Vagina (tissue), 2 donors: ENCODE measurements around the gene MRPL1. TPM values are rescaled to one million over a fixed set of nuclear protein-coding genes. Genes with fewer than 3 reads are reported as not detected.

Experiments
- DNase-seq, 2 donors: peaks; one replicate each; pipeline ENCODE4 v3.0.0-alpha.2; 2017; ENCODE audit errors: extremely low spot score in 2 of 2
- H3K27ac ChIP-seq: fragments of 200-600 bp; sonication (generic); one replicate; pipeline ENCODE4 v1.5.1; 2019
- H3K27me3 ChIP-seq: fragments of 200-600 bp; sonication (generic); one replicate; pipeline ENCODE4 v1.5.1; 2019
- H3K36me3 ChIP-seq, 2 donors: fragments of 200-600 bp; sonication (generic); one replicate each; pipeline ENCODE4 v1.5.1; 2017 to 2019
- H3K4me1 ChIP-seq: fragments of 200-600 bp; sonication (generic); one replicate; pipeline ENCODE4 v1.5.1; 2019
- H3K4me3 ChIP-seq, 2 donors: fragments of 200-600 bp; sonication (generic); 1 replicate in 1 of 2; 2 replicates in 1 of 2; pipeline ENCODE4 v1.5.1; 2016 to 2019
- H3K9me3 ChIP-seq: fragments of 200-600 bp; sonication (generic); one replicate; pipeline ENCODE4 v1.5.1; 2019
- POLR2A ChIP-seq, 2 donors: fragments of 450-650 bp; IDR thresholded peaks; one replicate each; pipeline ENCODE4 v1.6.1; 2017; ENCODE audit warnings: antibody characterized with exemption in 2 of 2, mild to moderate bottlenecking in 2 of 2, moderate library complexity in 2 of 2
- POLR2AphosphoS5 ChIP-seq, 2 donors: sonication (generic); formaldehyde crosslinking; IDR thresholded peaks; one replicate each; pipeline ENCODE4 v1.9.0; 2017; ENCODE audit warnings: antibody characterized with exemption in 2 of 2, mild to moderate bottlenecking in 2 of 2, low read depth in 1 of 2; ENCODE audit not compliant: insufficient read depth in 1 of 2
- intact Hi-C: fragments of 100-400 bp; cut with DNase I; formaldehyde crosslinking; loops from one replicate; pipeline ENCODE4 v1.15.1; 2023
- total RNA-seq: library from RNA; depleted of rRNA; stranded (reverse); fragments of >200 nt; gene quantifications from one replicate; pipeline ENCODE4 v1.2.3, GENCODE V29; 2016
- TF ChIP-seq, protein P1 (sequence below), 3 experiments: fragments of 450-650 bp in 2 of 3; fragments of 200-600 bp in 1 of 3; sonication (generic) in 1 of 3; IDR thresholded peaks; one replicate each; pipeline ENCODE4 v1.5.1; 2017 to 2019; ENCODE audit warnings: antibody characterized with exemption in 3 of 3, mild to moderate bottlenecking in 2 of 3, moderate library complexity in 2 of 3

MRPL1 gene
- total RNA-seq, 1 donor from 2014 or later, result 20.1 TPM

- no peak for TF ChIP-seq POLR2AphosphoS5 (IDR thresholded peaks at IDR 0.05; ENCODE audit: insufficient read depth in 1 of 2, low read depth in 1 of 2)
- Histone ChIP-seq H3K27ac (no peak overlapping the region), H3K4me3 (no peak overlapping the region), H3K9me3 (no peaks in the 10 kb centered on the region), H3K27me3 (no peaks in the 10 kb centered on the region), H3K36me3 (no peaks in the 10 kb centered on the region), H3K4me1 (no peaks in the 10 kb centered on the region)
- intact Hi-C loops, result no loop called here
- no peak for DNase-seq
Measured at GRCh38 chr4:77849278-77849965, 13.2 kb upstream of the MRPL1 start.

- H3K4me1 ChIP-seq, result peaks cover 5% of the 10 kb centered on the region
- no peaks in the 10 kb centered on the region for H3K36me3 ChIP-seq
- DNase-seq, result no peak
- peak overlapping the region; percentile 60 for H3K27ac ChIP-seq
- no peak overlapping the region for H3K4me3 ChIP-seq
- no peaks in the 10 kb centered on the region for H3K27me3 ChIP-seq
- intact Hi-C loops, result no loop called here
- TF ChIP-seq, protein P1, sequence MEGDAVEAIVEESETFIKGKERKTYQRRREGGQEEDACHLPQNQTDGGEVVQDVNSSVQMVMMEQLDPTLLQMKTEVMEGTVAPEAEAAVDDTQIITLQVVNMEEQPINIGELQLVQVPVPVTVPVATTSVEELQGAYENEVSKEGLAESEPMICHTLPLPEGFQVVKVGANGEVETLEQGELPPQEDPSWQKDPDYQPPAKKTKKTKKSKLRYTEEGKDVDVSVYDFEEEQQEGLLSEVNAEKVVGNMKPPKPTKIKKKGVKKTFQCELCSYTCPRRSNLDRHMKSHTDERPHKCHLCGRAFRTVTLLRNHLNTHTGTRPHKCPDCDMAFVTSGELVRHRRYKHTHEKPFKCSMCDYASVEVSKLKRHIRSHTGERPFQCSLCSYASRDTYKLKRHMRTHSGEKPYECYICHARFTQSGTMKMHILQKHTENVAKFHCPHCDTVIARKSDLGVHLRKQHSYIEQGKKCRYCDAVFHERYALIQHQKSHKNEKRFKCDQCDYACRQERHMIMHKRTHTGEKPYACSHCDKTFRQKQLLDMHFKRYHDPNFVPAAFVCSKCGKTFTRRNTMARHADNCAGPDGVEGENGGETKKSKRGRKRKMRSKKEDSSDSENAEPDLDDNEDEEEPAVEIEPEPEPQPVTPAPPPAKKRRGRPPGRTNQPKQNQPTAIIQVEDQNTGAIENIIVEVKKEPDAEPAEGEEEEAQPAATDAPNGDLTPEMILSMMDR (IDR thresholded peaks at IDR 0.05), result no peak
- TF ChIP-seq POLR2AphosphoS5 (IDR thresholded peaks at IDR 0.05; ENCODE audit: insufficient read depth in 1 of 2, low read depth in 1 of 2) (no peak), POLR2A (IDR thresholded peaks at IDR 0.05) (peak in 1 of 2 donors; percentile 18)
- H3K9me3 ChIP-seq, result no peaks in the 10 kb centered on the region
Measured at GRCh38 chr4:77852892-77853495, 9.6 kb upstream of the MRPL1 start.

- peak in 1 of 2 donors; percentile 74 for TF ChIP-seq POLR2AphosphoS5 (IDR thresholded peaks at IDR 0.05; ENCODE audit: insufficient read depth in 1 of 2, low read depth in 1 of 2)
- peak in 1 of 2 donors; percentile 11 for TF ChIP-seq POLR2A (IDR thresholded peaks at IDR 0.05)
- TF ChIP-seq, protein P1 (IDR thresholded peaks at IDR 0.05), result no peak
- Histone ChIP-seq H3K27ac (peak overlapping the region; percentile 60), H3K27me3 (no peaks in the 10 kb centered on the region), H3K4me3 (no peak overlapping the region), H3K4me1 (peaks cover 5% of the 10 kb centered on the region), H3K36me3 (no peaks in the 10 kb centered on the region), H3K9me3 (no peaks in the 10 kb centered on the region)
- DNase-seq, result no peak
- intact Hi-C loops, result no loop called here
Measured at GRCh38 chr4:77854431-77855111, 8.1 kb upstream of the MRPL1 start.

DNA sequence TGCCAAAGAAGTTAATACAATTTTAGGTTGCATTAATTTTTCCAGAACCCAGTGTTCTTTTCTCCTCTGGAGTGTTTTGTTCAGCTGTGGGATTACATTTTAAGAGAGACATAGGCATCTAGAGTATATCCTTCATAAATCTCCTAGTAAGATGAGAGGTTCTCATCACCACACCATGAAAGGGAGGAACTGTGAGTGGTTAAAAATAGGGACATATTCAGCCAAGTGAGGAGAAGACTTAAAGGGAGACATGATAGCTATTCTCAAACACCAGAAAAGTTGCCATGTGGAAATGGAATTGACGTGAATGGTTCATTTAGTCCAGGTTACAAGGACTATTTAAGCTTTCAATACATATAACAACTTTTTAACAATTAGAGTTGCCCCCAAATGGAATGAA is 6.5 kb upstream of the MRPL1 start:
- no peak for DNase-seq
- no peak overlapping the region for H3K27ac ChIP-seq

GRCh38 chr4:77859256-77859655 is 3.4 kb upstream of the MRPL1 start:
- TF ChIP-seq POLR2AphosphoS5 (IDR thresholded peaks at IDR 0.05; ENCODE audit: insufficient read depth in 1 of 2, low read depth in 1 of 2), result no peak
- H3K4me1 ChIP-seq, result peaks cover 22% of the 10 kb centered on the region
- H3K27me3 ChIP-seq, result no peaks in the 10 kb centered on the region
- no peak for DNase-seq
- intact Hi-C loops, result no loop called here
- H3K4me3 ChIP-seq, result no peak overlapping the region
- H3K27ac ChIP-seq, result no peak overlapping the region
- no peaks in the 10 kb centered on the region for H3K36me3 ChIP-seq
- H3K9me3 ChIP-seq, result no peaks in the 10 kb centered on the region

More for the DNA sequence above, 6.5 kb upstream of the MRPL1 start:
- no peaks in the 10 kb centered on the region for H3K9me3 ChIP-seq
- H3K4me3 ChIP-seq, result no peak overlapping the region
- H3K36me3 ChIP-seq, result no peaks in the 10 kb centered on the region
- H3K27me3 ChIP-seq, result no peaks in the 10 kb centered on the region
- no peak for TF ChIP-seq POLR2A (IDR thresholded peaks at IDR 0.05)
- TF ChIP-seq, protein P1 (IDR thresholded peaks at IDR 0.05), result no peak
- TF ChIP-seq POLR2AphosphoS5 (IDR thresholded peaks at IDR 0.05; ENCODE audit: insufficient read depth in 1 of 2, low read depth in 1 of 2), result no peak
- H3K4me1 ChIP-seq, result peaks cover 5% of the 10 kb centered on the region
- intact Hi-C loops, result no loop called here
